ENCODE measurements around the gene TPRN. TPM values are rescaled to one million over a fixed set of nuclear protein-coding genes. Genes with fewer than 3 reads are reported as not detected.

The TPRN gene
- total RNA-seq, 1 donor from 2014 or later, result 20.7 TPM

DNA sequence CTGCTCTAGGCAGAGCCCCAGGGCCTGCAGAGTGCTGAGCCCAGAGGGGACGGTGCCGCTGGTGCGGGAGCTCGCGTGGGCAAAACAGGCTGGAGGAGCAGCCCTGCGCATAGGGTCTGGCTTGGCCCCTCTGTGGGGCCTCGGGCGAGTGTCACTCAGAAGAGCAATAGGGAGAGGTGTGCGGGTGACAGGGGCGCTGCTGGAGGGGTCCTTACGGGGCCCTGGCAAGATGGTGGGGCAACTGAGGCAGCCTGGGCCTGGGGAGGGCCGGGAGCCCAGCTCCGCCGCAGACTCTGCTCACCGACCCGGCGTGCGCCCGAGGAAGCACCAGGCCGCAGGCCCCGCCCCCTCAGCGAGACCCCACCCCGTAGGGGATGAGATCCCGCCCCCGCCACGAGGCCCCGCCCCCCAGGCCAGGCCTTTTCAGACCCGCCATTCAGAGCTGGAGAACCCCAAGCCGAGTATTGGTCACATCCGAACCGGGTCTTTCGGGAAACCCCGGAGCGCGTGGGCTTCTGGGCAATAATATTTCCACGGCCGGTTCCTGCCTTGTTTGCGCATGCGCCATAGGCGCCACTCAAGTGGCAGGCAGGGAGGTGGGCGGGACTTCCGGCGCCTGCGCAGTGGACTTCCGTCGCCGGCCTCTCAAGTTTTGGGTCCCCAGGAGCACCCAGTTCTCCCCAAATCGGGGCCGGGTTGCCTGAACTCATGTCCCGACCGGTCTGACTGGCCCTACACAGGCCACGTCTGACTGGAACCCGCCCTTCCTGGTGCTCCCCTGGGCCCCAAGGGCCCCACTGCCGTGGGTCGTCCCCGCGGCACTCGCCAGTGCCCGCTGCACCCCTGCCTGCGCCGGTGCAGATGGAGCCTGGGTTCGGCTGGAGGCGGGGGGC, 22.8 kb upstream of the TPRN start:
- Mint-ChIP-seq H3K4me3 (ENCODE audit: low read depth) (peak overlapping the region; percentile 78), H3K9me3 (ENCODE audit: low read depth) (no peaks in the 10 kb centered on the region), H3K27ac (peak overlapping the region; percentile 96), H3K27me3 (no peaks in the 10 kb centered on the region), H3K36me3 (ENCODE audit: insufficient read depth) (peaks cover 1% of the 10 kb centered on the region), H3K4me1 (ENCODE audit: low read depth) (peaks cover 13% of the 10 kb centered on the region)
- peak; percentile 90 for DNase-seq (ENCODE audit: low spot score, unreplicated experiment)
- TF ChIP-seq, protein P1, sequence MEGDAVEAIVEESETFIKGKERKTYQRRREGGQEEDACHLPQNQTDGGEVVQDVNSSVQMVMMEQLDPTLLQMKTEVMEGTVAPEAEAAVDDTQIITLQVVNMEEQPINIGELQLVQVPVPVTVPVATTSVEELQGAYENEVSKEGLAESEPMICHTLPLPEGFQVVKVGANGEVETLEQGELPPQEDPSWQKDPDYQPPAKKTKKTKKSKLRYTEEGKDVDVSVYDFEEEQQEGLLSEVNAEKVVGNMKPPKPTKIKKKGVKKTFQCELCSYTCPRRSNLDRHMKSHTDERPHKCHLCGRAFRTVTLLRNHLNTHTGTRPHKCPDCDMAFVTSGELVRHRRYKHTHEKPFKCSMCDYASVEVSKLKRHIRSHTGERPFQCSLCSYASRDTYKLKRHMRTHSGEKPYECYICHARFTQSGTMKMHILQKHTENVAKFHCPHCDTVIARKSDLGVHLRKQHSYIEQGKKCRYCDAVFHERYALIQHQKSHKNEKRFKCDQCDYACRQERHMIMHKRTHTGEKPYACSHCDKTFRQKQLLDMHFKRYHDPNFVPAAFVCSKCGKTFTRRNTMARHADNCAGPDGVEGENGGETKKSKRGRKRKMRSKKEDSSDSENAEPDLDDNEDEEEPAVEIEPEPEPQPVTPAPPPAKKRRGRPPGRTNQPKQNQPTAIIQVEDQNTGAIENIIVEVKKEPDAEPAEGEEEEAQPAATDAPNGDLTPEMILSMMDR (IDR thresholded peaks at IDR 0.05; ENCODE audit: unreplicated experiment), result no peak

DNA sequence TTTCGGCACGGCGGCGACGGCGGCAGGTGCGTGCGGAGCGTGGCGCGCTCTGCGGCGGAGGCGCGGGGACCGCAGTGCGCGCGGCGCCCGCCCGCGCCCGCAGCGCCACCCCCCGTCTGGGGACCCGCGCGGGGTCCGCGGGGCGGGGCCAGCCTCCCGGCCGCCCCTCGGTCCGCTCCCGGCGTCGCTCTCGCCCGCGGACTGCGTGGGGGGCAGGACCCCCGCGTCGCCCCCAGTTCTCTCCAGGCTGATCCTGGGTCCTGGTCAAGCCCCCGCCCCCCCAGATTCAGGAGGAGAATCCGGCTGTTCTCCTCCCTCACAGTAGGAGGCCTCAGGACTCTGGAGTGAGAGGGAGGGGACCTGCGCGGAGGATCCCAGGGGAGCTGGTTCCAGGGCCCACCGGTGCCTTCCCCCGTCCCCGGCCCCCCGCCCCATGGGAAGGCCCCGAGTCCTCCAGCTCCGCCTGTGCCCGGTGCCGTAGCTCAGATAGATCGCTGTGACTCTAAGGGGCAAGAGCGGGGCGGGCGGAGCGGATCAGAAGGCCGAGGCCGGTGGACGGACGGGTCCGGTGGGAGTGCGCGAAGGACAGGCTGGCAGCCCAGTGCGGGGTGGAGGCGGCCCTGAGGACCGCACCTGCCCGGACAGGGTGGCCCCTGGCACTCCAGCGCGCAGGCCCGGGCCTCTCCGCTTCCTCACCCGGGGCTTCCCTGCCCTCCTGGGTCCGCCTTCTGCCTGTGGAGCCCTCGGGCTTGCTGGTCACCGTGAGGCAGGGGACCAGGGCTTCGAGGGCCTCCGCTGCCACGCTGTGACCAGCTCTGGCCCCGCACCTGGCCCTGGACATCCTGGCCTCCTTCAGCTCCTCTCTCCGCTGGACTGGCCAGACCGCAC, 21.9 kb upstream of the TPRN start, which contains the start of gene RNF208:
Gene RNF208 (minus strand): TSS at position 51 of the 888 bp plus-strand sequence. CDS start 1,028 bp downstream, outside the sequence.
- Mint-ChIP-seq H3K27me3 (no peaks in the 10 kb centered on the region), H3K36me3 (ENCODE audit: insufficient read depth) (peaks cover 1% of the 10 kb centered on the region), H3K27ac (peak within 1 kb of the TSS; percentile 96), H3K4me3 (ENCODE audit: low read depth) (peak within 1 kb of the TSS; percentile 78), H3K9me3 (ENCODE audit: low read depth) (no peaks in the 10 kb centered on the region), H3K4me1 (ENCODE audit: low read depth) (peaks cover 10% of the 10 kb centered on the region)
- DNase-seq (ENCODE audit: low spot score, unreplicated experiment), result peak; percentile 50
- TF ChIP-seq, protein P1 (IDR thresholded peaks at IDR 0.05; ENCODE audit: unreplicated experiment), result peak; percentile 19

DNA sequence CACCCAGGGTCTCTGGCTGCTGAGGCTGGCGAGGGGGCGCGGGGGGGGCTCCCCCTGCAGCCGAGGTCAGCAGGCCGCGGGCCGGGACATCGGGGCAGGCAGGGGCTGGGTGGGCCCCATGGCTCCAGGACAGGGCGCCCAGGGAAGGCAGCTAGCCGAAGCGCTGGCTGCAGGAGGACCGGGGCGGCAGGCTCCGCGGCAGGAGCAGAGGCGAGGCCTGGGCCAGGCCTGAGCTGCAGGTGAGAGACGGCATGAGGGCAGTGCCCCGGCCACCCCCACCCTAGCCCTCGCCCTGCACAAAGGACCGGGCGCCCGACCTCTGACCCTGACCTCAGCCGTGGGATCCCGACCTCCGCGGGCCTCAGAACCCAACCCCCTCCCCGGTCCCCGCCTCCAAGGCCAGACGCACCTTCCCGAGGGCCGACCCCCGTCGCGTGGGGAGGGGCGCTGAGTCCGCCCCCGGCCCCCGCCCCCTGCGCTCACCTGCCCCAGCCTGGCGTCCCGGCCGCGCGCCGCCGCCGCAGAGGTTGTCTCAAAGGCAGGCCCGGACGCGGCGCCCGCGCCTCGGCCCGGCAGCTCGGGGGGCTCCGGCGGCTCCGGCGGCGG, 21.1 kb upstream of the TPRN start:
- Mint-ChIP-seq H3K27ac (no peak overlapping the region), H3K9me3 (ENCODE audit: low read depth) (no peaks in the 10 kb centered on the region), H3K36me3 (ENCODE audit: insufficient read depth) (peaks cover 1% of the 10 kb centered on the region), H3K4me1 (ENCODE audit: low read depth) (peaks cover 10% of the 10 kb centered on the region), H3K27me3 (no peaks in the 10 kb centered on the region), H3K4me3 (ENCODE audit: low read depth) (peak overlapping the region; percentile 60)
- TF ChIP-seq, protein P1 (IDR thresholded peaks at IDR 0.05; ENCODE audit: unreplicated experiment), result no peak
- peak; percentile 62 for DNase-seq (ENCODE audit: low spot score, unreplicated experiment)

DNA sequence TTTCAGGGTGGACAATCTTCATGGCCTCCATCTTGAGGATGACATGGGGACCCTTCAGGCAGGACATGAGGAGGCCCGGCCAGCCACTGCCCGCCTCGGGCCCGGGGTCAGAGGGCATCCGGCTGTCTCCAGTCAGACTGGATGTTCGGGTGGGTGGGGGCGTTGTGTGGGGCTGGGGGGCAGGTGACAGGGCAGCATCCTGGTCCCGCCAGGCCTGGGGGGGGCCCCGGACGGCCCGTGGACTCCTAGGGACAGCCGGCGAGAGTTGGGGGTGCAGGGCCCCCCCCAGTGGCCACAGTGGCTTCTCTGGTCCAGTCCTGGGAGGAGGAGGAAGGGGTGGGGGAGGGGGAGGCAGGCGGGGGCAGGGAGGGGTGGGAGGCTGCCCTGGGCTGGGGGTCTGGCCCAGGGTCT, 20.6 kb upstream of the TPRN start:
- H3K27me3 Mint-ChIP-seq, result no peaks in the 10 kb centered on the region
- peaks cover 1% of the 10 kb centered on the region for H3K36me3 Mint-ChIP-seq (ENCODE audit: insufficient read depth)
- no peak overlapping the region for H3K27ac Mint-ChIP-seq
- H3K9me3 Mint-ChIP-seq (ENCODE audit: low read depth), result no peaks in the 10 kb centered on the region
- peaks cover 10% of the 10 kb centered on the region for H3K4me1 Mint-ChIP-seq (ENCODE audit: low read depth)
- peak overlapping the region; percentile 47 for H3K4me3 Mint-ChIP-seq (ENCODE audit: low read depth)
- TF ChIP-seq, protein P1 (IDR thresholded peaks at IDR 0.05; ENCODE audit: unreplicated experiment), result no peak
- DNase-seq (ENCODE audit: low spot score, unreplicated experiment), result no peak

Measured in progenitor cell of endocrine pancreas (in vitro differentiated cells).